ENCODE measurements around the gene DENND11.

The DENND11 gene

GRCh38 chr7:141715794-141716689 lies 14.1 kb upstream of the DENND11 start:
- Histone ChIP-seq H3K27me3 (ENCODE audit: insufficient read depth, low read length) (no peaks in the 10 kb centered on the region), H2AFZ (ENCODE audit: low read depth, low read length) (no peak overlapping the region), H3K4me3 (ENCODE audit: low read length) (no peak overlapping the region), H3K36me3 (ENCODE audit: insufficient read depth, low read length) (no peaks in the 10 kb centered on the region), H3K4me1 (ENCODE audit: insufficient read depth, low read length) (no peaks in the 10 kb centered on the region), H3K9me3 (ENCODE audit: low read length) (no peaks in the 10 kb centered on the region)

GRCh38 chr7:141715018-141715417 lies 13.1 kb upstream of the DENND11 start:
- no peaks in the 10 kb centered on the region for H3K36me3 ChIP-seq (ENCODE audit: insufficient read depth, low read length)
- H3K4me1 ChIP-seq (ENCODE audit: insufficient read depth, low read length): no peaks in the 10 kb centered on the region
- H2AFZ ChIP-seq (ENCODE audit: low read depth, low read length): no peak overlapping the region
- no peak overlapping the region for H3K4me3 ChIP-seq (ENCODE audit: low read length)
- H3K9me3 ChIP-seq (ENCODE audit: low read length): no peaks in the 10 kb centered on the region
- H3K27me3 ChIP-seq (ENCODE audit: insufficient read depth, low read length): no peaks in the 10 kb centered on the region

- Histone ChIP-seq H3K4me1 (ENCODE audit: insufficient read depth, low read length) (no peaks in the 10 kb centered on the region), H3K9me3 (ENCODE audit: low read length) (no peaks in the 10 kb centered on the region), H3K4me3 (ENCODE audit: low read length) (no peak overlapping the region), H2AFZ (ENCODE audit: low read depth, low read length) (no peak overlapping the region), H3K36me3 (ENCODE audit: insufficient read depth, low read length) (no peaks in the 10 kb centered on the region), H3K27me3 (ENCODE audit: insufficient read depth, low read length) (no peaks in the 10 kb centered on the region)
These were observed 12.6 kb upstream of the DENND11 start for GRCh38 chr7:141714571-141714970.

GRCh38 chr7:141713890-141714289 lies 11.9 kb upstream of the DENND11 start:
- Histone ChIP-seq H3K9me3 (ENCODE audit: low read length) (no peaks in the 10 kb centered on the region), H2AFZ (ENCODE audit: low read depth, low read length) (no peak overlapping the region), H3K27me3 (ENCODE audit: insufficient read depth, low read length) (no peaks in the 10 kb centered on the region), H3K4me3 (ENCODE audit: low read length) (no peak overlapping the region), H3K4me1 (ENCODE audit: insufficient read depth, low read length) (no peaks in the 10 kb centered on the region), H3K36me3 (ENCODE audit: insufficient read depth, low read length) (no peaks in the 10 kb centered on the region)

GRCh38 chr7:141712603-141713255 lies 10.8 kb upstream of the DENND11 start:
- H3K27me3 ChIP-seq (ENCODE audit: insufficient read depth, low read length): no peaks in the 10 kb centered on the region
- no peaks in the 10 kb centered on the region for H3K36me3 ChIP-seq (ENCODE audit: insufficient read depth, low read length)
- H3K4me3 ChIP-seq (ENCODE audit: low read length): no peak overlapping the region
- H3K9me3 ChIP-seq (ENCODE audit: low read length): no peaks in the 10 kb centered on the region
- no peak overlapping the region for H2AFZ ChIP-seq (ENCODE audit: low read depth, low read length)
- no peaks in the 10 kb centered on the region for H3K4me1 ChIP-seq (ENCODE audit: insufficient read depth, low read length)

GRCh38 chr7:141710301-141710700 lies 8.3 kb upstream of the DENND11 start:
- H3K27me3 ChIP-seq (ENCODE audit: insufficient read depth, low read length): no peaks in the 10 kb centered on the region
- no peak overlapping the region for H2AFZ ChIP-seq (ENCODE audit: low read depth, low read length)
- H3K4me3 ChIP-seq (ENCODE audit: low read length): no peak overlapping the region
- no peaks in the 10 kb centered on the region for H3K36me3 ChIP-seq (ENCODE audit: insufficient read depth, low read length)
- no peaks in the 10 kb centered on the region for H3K4me1 ChIP-seq (ENCODE audit: insufficient read depth, low read length)
- no peaks in the 10 kb centered on the region for H3K9me3 ChIP-seq (ENCODE audit: low read length)

- Histone ChIP-seq H3K9me3 (ENCODE audit: low read length) (no peaks in the 10 kb centered on the region), H3K27me3 (ENCODE audit: insufficient read depth, low read length) (no peaks in the 10 kb centered on the region), H3K36me3 (ENCODE audit: insufficient read depth, low read length) (no peaks in the 10 kb centered on the region), H2AFZ (ENCODE audit: low read depth, low read length) (no peak overlapping the region), H3K4me1 (ENCODE audit: insufficient read depth, low read length) (no peaks in the 10 kb centered on the region), H3K4me3 (ENCODE audit: low read length) (no peak overlapping the region)
These were observed 7.8 kb upstream of the DENND11 start for GRCh38 chr7:141709749-141710148.

GRCh38 chr7:141709318-141709717 lies 7.4 kb upstream of the DENND11 start:
- Histone ChIP-seq H3K4me3 (ENCODE audit: low read length) (no peak overlapping the region), H3K36me3 (ENCODE audit: insufficient read depth, low read length) (no peaks in the 10 kb centered on the region), H3K4me1 (ENCODE audit: insufficient read depth, low read length) (no peaks in the 10 kb centered on the region), H2AFZ (ENCODE audit: low read depth, low read length) (no peak overlapping the region), H3K27me3 (ENCODE audit: insufficient read depth, low read length) (no peaks in the 10 kb centered on the region), H3K9me3 (ENCODE audit: low read length) (no peaks in the 10 kb centered on the region)

GRCh38 chr7:141708351-141708750 lies 6.4 kb upstream of the DENND11 start, which contains the start of gene WEE2:
WEE2 (plus strand) TSS chr7:141708353; CDS start chr7:141708759, 406 bp downstream.
- H3K27me3 ChIP-seq (ENCODE audit: insufficient read depth, low read length): no peaks in the 10 kb centered on the region

GRCh38 chr7:141706239-141707064 lies 4.5 kb upstream of the DENND11 start:
- peaks cover 7% of the 10 kb centered on the region for H3K4me1 ChIP-seq (ENCODE audit: insufficient read depth, low read length)
- no peaks in the 10 kb centered on the region for H3K36me3 ChIP-seq (ENCODE audit: insufficient read depth, low read length)
- no peak overlapping the region for H3K4me3 ChIP-seq (ENCODE audit: low read length)
- no peaks in the 10 kb centered on the region for H3K9me3 ChIP-seq (ENCODE audit: low read length)
- H3K27me3 ChIP-seq (ENCODE audit: insufficient read depth, low read length): no peaks in the 10 kb centered on the region
- no peak overlapping the region for H2AFZ ChIP-seq (ENCODE audit: low read depth, low read length)

More at GRCh38 chr7:141708351-141708750, 6.4 kb upstream of the DENND11 start, which contains the start of gene WEE2:
- Histone ChIP-seq H3K4me3 (ENCODE audit: low read length) (no peak within 1 kb of the TSS), H3K9me3 (ENCODE audit: low read length) (no peaks in the 10 kb centered on the region), H2AFZ (ENCODE audit: low read depth, low read length) (no peak within 1 kb of the TSS), H3K4me1 (ENCODE audit: insufficient read depth, low read length) (no peaks in the 10 kb centered on the region), H3K36me3 (ENCODE audit: insufficient read depth, low read length) (no peaks in the 10 kb centered on the region)

- Histone ChIP-seq H3K36me3 (ENCODE audit: insufficient read depth, low read length) (no peaks in the 10 kb centered on the region), H3K4me3 (ENCODE audit: low read length) (no peak overlapping the region), H2AFZ (ENCODE audit: low read depth, low read length) (no peak overlapping the region), H3K27me3 (ENCODE audit: insufficient read depth, low read length) (no peaks in the 10 kb centered on the region), H3K4me1 (ENCODE audit: insufficient read depth, low read length) (peaks cover 21% of the 10 kb centered on the region), H3K9me3 (ENCODE audit: low read length) (no peaks in the 10 kb centered on the region)
These were observed 2.8 kb upstream of the DENND11 start for GRCh38 chr7:141704741-141705140.

GRCh38 chr7:141704112-141704511 lies 2.1 kb upstream of the DENND11 start:
- no peak overlapping the region for H2AFZ ChIP-seq (ENCODE audit: low read depth, low read length)
- no peak overlapping the region for H3K4me3 ChIP-seq (ENCODE audit: low read length)
- H3K36me3 ChIP-seq (ENCODE audit: insufficient read depth, low read length): no peaks in the 10 kb centered on the region

GRCh38 chr7:141702892-141703291 lies 926 bp upstream of the DENND11 start:
- Histone ChIP-seq H3K4me1 (ENCODE audit: insufficient read depth, low read length) (peaks cover 21% of the 10 kb centered on the region), H2AFZ (ENCODE audit: low read depth, low read length) (no peak overlapping the region), H3K27me3 (ENCODE audit: insufficient read depth, low read length) (no peaks in the 10 kb centered on the region), H3K4me3 (ENCODE audit: low read length) (peak overlapping the region; percentile 96), H3K36me3 (ENCODE audit: insufficient read depth, low read length) (no peaks in the 10 kb centered on the region), H3K9me3 (ENCODE audit: low read length) (no peaks in the 10 kb centered on the region)

More at GRCh38 chr7:141704112-141704511, 2.1 kb upstream of the DENND11 start:
- Histone ChIP-seq H3K9me3 (ENCODE audit: low read length) (no peaks in the 10 kb centered on the region), H3K4me1 (ENCODE audit: insufficient read depth, low read length) (peaks cover 21% of the 10 kb centered on the region), H3K27me3 (ENCODE audit: insufficient read depth, low read length) (no peaks in the 10 kb centered on the region)
